GM13977 (cell line): ENCODE measurements around the gene BABAM2.

Experiments used
- DNase-seq: peaks from one replicate; pipeline ENCODE4 v3.0.0; 2012; ENCODE audit warnings: low spot score
- CTCF ChIP-seq: IDR thresholded peaks from 2 replicates; pipeline ENCODE4 v1.5.1; 2012; ENCODE audit warnings: mild to moderate bottlenecking, control low read depth; ENCODE audit not compliant: insufficient read depth; ENCODE audit errors: extremely low read depth, missing control alignments
- in situ Hi-C: fragments of 300-500 bp; cut with MboI; formaldehyde crosslinking; loops from one replicate; pipeline ENCODE4 v1.12.0; 2022; ENCODE audit warnings: low sequenced_read_pairs, low pct_unique_long_range_greater_than_20kb, mixed read lengths, inconsistent platforms; ENCODE audit not compliant: unreplicated experiment

BABAM2 gene

GRCh38 chr2:28231110-28231631 lies 340.6 kb downstream of the BABAM2 start:
- DNase-seq: no peak
- TF ChIP-seq CTCF: no peak
- in situ Hi-C loops: no loop called here

GRCh38 chr2:28232295-28232694 lies 341.8 kb downstream of the BABAM2 start:
- in situ Hi-C loops: no loop called here
- no peak for TF ChIP-seq CTCF
- DNase-seq: no peak

- DNase-seq: no peak
- TF ChIP-seq CTCF: no peak
- in situ Hi-C loops: no loop called here
Observed at GRCh38 chr2:28233164-28233676, 342.7 kb downstream of the BABAM2 start.

GRCh38 chr2:28234807-28235206 lies 344.3 kb downstream of the BABAM2 start:
- in situ Hi-C loops: no loop called here
- no peak for DNase-seq
- TF ChIP-seq CTCF: no peak

GRCh38 chr2:28239207-28239606 lies 348.7 kb downstream of the BABAM2 start:
- no peak for DNase-seq
- TF ChIP-seq CTCF: no peak
- in situ Hi-C loops: no loop called here

- no peak for DNase-seq
- in situ Hi-C loops: no loop called here
- no peak for TF ChIP-seq CTCF
Observed at GRCh38 chr2:28240937-28241336, 350.4 kb downstream of the BABAM2 start.

GRCh38 chr2:28247290-28247689 lies 356.8 kb downstream of the BABAM2 start:
- TF ChIP-seq CTCF: no peak
- DNase-seq: no peak
- in situ Hi-C loops: no loop called here
